ENCODE data around the gene MAPRE3.

Gene MAPRE3

DNA sequence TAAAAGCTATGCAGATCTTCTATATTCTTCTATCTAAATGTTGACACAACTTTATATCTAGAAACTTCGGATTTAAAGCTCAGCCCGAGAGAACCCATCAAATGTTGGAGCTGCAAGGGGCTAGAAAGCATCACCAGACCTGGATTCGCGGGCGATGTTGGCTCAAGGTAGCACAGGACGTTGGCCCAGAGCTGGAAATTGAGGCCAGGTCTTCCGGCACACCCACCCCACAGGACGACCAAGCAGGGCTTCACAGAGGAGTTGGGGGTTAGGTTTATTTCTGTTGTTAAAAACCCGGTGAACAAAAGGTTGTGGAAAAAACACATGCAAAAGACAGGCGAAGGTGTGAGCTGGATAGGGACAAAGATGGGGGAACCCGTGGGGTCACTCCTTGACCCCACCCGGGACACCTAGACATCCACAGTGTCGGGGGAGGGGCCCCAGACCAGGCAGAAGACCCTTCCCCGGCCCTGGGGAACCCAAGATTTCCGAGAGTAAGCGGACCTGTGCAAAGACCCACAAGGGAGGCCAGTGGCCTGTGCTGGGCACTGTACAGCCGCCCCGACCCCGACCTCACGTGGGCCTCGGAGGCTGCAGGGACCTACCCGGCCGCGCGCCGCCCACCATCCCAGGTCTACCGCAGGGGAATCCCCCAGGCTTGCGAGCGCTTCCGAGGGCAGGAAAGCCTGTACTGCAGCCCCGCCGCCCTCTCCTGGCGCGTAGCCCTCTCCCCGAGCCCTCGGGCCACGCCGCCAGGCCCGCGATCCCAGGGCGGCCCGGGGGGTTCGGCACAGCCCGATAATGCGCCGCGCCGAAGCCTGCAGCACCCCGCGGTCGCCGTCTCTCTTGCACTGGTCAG is 79.2 kb downstream of the MAPRE3 start:
- peak; percentile 87 for DNase-seq

DNA sequence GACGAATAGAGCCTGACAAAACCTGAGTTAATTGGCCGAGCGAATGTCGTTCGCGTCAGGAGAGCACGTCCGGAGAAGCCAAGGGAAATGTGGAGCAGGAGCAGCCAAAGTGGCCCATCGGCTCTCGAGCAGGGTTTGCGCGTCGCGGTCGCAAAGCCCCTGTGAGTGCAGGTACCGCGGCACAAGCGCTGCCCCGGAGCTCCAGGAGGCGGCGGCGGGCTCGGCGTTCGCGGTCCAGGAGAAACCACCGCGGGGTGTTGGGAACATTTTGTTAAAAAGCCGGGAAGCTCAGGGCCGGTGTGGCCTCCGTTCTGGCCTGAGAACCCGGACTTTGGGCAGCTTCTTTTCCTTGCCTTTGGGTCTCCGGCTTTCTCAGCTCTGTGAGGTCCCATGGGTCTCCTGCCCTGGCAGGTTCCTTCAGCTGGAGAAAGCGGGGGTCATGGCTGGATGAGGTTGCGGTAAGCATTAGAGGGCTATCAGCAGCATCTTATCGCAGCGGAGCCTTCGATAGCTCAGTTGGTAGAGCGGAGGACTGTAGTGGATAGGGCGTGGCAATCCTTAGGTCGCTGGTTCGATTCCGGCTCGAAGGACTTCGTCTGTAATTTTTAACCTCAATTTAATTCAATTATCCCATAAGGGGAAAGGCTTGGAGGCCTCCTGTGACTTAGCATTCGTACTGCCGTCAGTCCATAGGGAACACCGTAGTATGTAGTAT is 80.0 kb downstream of the MAPRE3 start:
- DNase-seq, result peak; percentile 100

DNA sequence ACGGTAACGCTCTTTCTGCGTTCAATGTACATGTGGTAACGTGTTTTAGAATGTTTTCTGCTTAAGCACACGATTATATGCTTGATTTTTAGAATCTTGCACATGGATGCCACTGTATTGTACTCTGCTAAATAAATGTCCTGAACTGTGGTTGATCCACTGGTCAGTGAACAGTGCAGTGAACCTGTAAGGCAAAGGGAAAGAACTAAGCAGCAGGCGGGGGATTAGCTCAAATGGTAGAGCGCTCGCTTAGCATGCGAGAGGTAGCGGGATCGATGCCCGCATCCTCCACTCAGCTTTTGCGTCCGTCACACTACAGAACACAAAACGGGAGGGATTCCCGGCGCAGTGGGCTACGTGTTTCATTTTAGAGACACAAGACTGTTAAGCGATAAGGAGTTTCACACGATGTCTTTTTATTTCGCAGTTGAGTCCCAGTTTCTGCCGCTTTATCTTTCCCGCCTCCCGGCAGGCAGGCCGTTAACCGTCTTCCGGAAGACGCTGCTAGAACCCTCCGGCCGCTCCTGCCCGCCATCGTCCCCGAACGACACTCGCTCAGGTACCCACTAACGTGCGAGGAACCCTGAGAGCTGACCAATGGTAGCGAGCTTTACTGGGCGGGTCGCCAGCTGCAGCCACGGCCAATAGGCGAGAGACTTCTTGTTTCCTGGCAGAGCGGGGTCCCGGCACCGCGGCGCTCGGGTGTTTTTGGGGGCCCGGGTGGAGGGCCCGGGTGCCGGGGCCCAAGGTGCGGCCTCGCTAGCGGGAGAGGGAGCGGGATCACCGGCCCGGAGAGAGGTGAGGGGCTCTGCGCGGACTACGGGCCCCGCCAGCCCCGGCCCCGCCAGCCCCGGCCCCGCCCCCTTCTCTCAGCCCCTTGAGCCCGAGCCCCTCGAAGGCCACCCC is 80.8 kb downstream of the MAPRE3 start, which contains the start of gene AGBL5:
Gene AGBL5 (plus strand): TSS at position 673 of the 906 bp plus-strand sequence. CDS start 1,291 bp downstream, outside the sequence.
- DNase-seq, result peak; percentile 99

DNA sequence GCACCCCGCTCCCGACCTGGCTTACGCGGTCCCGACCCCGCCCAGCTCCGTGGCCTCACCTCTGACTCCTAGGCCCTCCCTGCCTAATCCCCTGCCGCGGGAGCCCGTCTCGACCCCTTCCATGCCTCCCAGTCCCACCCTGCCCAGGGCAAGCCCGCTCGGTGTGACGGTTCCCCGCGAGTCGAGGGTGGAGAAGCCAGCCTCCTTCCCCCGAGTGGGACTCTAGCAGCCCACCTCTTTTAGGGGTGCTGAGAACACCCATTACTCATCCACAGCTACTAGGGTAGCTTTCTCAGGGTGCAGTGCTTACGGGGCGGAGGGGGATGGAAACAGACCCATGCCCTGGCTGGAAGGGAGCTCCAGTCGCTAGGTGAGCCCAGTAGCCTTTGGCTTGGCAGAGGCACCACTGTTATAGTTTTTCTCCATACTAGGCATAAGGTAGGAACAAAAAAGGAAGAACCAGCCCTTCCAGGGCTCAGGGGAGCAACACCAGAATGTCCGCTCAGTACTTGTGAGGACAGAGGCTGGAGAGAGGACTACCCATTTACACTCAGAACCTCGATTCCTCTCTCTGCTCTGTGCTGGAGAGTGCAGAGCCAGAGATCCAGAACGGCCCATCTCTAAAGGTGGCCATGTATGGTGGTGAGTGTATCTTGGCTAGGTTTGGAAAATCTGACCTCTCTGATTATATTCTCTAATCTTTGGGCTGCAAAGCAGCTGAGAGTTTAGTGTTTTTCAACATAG is 81.6 kb downstream of the MAPRE3 start:
- DNase-seq, result no peak

DNA sequence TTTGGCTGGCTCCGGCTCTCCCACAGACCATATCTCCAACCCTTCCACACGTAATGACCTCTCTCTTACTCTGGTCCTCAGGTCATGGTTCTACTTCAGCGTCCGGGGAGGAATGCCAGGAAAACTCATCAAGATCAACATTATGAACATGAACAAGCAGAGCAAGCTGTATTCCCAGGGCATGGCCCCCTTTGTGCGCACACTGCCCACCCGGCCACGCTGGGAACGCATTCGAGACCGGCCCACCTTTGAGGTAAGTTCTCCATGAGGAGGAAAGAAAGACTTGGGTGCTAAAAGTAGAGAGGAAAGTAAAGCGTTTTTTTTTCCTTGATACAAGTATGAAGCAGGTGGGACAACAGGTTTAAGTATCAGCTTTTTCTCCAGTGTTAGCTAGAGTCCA is 82.9 kb downstream of the MAPRE3 start:
- DNase-seq, result no peak

DNA sequence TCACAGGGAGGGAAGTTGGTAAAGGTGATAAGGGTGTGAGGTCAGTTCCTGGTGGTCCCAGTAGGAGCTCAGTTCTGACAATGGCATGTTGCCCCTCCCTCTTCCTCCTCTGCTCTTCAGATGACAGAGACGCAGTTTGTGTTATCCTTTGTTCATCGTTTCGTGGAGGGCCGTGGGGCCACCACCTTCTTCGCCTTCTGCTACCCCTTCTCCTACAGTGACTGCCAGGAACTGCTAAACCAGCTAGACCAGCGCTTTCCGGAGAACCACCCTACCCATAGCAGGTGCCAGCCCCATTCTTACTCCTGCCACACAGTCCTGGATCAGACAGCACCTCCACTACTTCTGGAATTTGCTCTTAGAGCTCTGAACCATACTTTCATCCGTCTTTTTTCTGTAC is 83.3 kb downstream of the MAPRE3 start:
- no peak for DNase-seq

DNA sequence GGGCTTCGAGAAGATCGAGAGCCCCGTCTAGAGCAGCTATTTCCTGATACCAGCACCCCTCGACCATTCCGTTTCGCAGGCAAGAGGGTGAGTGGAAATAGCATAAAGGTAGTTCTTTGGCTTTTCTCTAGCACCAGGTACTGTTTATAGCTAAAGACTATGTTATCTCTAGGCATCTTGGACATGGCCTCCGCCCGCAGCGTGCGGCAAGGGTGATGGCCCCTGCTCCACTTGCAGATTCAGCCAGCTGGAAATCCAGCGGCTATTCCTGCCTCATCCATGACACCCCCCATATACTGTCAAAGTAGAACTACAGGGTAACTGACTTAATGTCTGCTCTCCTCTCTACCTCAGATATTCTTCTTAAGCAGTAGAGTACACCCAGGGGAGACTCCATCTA is 84.3 kb downstream of the MAPRE3 start:
- DNase-seq, result no peak

DNA sequence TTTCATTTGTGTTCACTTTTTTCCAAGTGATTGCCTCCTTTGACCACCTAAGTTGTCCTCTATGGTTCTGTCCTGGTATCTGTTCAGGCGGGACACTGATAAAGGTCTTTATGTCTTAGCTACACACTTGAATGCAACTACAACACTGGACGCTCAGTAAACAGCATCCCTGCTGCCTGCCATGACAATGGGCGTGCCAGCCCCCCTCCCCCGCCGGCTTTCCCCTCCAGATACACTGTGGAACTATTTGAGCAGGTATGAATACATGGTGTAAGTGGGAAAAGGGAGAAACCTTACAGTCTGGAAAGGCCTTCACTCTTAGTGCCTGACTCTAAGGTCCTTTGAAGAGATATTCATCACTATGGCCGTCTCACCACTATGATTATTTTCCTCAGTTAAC is 86.7 kb downstream of the MAPRE3 start:
- DNase-seq, result no peak

DNA sequence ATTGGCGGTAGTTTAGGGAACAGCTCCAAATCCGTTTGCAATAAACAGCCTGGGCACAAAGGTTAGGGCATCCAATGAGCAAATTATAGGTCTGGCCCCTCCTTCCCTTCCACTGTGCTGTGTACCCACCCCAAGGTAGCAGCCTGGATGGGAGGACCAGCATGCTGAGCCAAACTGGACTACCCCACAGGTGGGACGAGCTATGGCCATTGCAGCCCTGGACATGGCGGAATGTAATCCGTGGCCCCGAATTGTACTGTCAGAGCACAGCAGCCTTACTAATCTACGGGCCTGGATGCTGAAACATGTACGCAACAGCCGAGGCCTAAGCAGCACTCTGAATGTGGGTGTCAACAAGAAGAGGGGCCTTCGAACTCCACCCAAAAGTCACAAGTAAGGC is 87.8 kb downstream of the MAPRE3 start:
- no peak for DNase-seq

DNA sequence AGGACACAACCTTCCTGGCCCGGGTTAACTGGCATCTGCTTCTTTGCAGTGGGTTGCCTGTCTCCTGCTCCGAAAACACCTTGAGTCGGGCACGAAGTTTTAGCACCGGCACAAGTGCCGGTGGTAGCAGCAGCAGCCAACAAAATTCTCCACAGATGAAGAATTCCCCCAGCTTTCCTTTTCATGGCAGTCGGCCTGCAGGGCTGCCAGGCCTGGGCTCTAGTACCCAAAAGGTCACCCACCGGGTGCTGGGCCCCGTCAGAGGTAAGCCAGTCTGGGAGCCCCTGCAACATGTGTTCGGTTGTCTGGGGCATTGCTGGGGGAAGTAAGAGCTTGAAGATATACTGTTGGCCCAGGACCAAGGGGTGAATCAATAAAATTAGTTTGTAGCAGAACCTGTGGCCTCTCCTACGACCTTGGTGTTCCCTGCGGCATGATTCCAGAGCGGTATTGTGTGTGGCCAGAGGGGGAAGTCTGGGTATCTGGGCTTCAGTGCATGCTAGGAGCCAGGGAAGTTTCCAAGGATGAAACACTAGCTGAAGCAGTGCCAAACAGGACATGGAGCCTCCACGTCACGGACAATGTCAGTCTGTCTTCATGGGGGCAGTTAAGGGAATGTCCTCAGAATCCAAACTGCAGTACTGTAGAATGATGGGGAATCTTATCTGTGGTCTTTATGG is 88.8 kb downstream of the MAPRE3 start:
- no peak for DNase-seq

DNA sequence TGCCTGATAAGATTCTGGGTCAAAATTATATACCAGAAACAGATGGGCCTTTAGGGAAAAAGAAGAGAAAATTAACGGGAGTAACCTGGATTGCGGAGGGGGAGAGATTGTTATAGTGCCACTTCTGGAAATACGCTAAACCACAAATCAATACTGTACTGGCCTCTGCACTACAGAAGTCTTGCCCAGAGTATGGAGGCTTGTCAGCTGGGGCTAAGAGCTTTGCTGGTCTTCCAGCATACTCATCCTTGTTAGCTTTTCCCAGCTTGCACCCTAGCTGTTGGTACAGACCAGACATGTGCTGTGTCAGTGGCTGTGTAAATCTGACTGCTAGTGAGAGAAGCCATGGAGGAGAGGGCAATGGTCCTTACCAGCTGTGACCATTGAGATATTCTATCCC is 89.9 kb downstream of the MAPRE3 start:
- no peak for DNase-seq

DNA sequence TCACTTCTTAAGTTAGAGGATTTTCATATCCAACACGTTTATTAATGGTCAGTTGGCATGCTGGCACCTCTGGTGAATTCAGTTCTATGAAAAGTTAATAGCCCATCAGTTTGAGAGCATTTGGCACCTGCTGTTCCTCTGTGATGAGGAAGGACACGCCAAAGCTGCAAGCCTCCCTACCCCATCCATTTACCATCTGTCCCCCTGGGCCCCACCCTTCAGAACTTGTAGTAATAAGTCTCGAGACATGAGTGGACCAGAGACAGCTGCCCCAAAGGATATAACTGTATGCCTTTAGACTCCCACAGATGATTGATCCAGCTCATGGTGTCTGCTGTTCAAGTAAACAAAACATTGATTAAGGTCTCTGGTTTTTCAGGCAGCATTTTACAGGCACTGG is 94.7 kb downstream of the MAPRE3 start:
- DNase-seq, result no peak

DNA sequence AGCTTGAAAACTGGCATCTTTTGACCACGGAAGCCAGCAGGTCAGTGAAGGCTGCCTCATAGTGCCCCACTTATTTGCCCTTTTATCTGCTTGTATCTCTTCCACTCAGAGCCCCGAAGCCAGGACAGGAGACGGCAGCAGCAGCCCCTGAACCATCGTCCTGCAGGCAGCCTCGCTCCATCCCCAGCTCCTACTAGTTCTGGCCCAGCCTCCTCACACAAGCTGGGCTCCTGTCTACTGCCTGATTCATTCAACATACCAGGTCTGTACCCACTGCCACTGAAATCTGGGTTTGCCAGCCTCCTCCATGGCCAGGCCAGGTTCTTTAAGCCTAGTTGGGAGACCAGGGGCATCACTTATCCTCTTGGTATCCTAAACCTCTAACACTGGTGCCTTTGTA is 96.9 kb downstream of the MAPRE3 start:
- DNase-seq, result no peak

DNA sequence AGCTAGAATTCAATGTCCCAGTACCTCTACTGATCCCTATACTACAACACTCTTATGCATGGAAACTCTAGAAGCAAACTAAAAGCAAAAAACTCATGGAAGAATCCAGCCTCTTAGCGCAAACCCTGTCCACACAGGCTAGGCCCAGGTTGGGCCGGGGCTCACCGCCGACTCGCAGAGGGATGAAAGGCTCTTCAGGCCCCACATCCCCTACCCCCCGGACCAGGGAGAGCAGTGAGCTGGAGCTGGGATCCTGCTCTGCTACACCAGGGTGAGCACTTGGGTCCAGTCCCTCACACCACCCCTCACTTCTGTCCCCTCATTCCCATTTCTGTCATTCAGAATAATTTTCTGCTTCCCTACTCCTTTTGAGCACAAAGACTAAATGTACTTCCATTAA is 99.0 kb downstream of the MAPRE3 start:
- no peak for DNase-seq

DNA sequence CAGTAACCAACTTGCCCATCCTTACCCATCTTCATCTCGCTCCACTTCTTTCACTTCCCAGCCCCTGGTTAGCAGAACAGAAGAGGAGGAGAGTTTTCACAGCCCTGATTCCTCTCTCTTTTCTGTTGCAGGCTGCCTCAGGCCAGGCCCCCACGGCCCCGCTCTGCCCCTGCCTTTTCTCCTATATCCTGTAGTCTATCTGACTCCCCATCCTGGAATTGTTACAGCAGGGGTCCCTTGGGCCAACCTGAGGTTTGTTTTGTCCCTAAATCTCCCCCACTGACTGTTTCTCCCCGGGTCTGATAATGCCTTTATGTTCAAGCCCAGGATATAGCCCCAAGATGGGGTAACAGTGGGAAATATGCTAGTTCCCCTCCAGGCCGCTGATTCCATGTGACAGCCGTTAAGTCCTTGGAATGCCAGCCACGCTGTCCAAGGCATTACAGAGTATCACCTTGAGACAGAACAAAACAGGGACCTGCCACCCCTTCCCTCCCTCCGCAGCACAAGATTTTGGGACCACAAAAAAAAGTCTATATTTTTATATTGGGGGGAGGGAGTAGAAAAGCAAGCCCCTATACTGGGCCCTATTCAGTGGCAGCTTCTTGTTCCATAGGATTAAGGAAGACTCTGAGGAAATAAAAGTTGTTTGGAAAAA is 99.7 kb downstream of the MAPRE3 start:
- DNase-seq, result no peak

DNA sequence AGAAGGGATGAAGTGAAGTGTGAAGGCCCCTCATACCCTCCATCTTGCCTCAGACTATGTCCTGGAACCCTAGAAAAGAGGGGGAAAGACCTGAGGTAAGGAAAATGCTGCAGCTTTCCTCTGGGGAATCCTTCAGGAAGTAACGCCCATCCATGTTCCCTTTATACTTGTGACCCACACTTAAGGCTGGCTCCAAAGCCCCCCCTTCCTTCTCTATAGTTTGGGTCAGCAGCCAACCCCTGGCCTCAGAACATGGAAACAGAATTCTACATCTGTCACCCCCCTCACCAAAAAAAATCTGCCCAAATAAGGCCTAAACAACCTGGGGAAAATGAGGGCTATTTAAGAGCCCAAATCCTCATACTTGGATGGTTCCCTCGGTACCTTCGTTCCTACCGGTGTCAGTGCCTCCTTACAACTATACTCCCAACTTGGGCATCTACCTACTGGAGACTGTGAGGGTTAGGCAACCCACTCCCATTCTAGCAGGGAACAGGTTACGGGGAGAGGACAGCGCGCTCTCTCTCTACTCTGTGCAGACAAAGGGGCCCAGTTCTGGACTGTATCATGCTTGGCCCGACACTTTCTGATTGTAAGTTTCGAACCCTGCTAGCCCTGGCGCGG is 100.3 kb downstream of the MAPRE3 start:
- DNase-seq, result no peak

DNA sequence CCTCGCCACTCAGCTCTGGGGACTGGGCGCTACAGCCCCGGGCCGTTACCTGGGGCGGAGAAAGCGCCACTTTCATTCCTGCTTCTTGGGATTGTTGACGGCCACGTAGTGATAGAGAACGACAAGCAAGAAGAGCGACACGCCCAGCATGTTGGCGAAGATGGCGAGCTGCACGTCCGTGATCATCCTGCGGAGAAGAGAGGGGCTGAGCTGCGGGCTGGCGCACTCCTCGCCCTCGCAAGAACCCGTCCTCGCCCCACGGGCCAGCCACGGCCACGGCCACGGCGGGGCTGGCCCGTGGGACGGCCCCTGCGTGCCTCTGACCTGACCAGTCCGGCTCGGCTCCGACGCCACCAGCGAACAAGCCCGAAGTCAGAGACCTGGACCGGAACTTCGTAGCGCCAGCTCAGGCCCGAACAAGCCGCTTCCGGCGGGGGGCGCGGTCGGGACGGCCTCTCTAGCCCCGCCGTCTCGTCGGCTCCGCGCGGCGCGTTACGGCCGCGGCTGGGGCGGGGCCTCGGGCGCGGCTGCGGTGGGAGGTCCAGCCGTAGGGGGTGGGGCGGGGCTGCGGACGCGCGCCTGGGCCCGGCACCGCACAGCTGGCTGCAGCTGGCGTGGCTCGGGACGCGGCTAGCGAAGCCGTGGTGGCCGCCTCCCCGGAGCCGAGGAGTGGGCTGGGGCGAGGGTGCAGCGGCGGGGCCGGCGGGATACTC is 101.0 kb downstream of the MAPRE3 start, which contains the start of gene OST4:
Gene OST4 (minus strand): TSS at position 378 of the 713 bp plus-strand sequence.
- DNase-seq, result peak; percentile 95

DNA sequence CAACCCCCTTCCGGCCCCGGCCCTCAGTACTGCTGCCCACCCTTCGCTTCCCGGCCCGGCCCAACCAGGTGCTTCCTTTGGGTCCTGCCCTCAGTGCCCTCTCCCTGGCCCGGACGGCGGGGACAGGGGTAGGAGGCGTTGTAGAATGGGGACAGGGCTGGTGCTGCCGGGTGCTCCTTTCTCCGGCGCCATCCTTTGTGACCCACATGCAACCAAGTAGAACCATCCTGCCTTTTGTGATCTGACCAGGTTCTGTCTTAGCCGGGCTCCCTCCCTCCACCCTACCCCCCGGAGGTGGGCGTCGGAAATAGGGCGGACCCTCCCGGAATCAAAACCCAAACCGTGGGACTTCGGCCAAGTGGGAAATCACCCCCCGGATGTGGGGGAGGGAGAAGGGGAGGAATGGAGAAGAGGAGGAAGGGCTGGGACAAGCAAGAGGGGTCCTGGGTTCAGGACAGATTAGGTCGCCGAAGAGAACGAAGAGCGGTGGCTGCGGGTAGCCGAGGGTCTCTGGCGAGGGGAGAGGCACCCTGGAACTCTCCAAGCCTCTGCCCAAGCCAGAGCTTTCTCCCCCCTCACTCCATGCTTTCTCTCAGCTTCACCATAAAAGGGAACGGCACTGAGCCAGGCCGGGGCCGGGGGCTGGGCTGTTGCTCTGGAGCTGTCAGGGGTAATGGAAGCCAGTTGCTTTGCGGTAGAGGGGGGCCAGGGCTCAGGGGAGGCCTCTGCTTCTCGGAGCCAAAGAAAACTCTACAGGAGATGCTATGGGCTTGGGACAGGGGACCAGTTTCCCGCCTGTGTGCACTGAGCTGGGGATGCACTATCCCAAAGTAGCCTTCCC is 101.8 kb downstream of the MAPRE3 start:
- DNase-seq, result peak; percentile 72

DNA sequence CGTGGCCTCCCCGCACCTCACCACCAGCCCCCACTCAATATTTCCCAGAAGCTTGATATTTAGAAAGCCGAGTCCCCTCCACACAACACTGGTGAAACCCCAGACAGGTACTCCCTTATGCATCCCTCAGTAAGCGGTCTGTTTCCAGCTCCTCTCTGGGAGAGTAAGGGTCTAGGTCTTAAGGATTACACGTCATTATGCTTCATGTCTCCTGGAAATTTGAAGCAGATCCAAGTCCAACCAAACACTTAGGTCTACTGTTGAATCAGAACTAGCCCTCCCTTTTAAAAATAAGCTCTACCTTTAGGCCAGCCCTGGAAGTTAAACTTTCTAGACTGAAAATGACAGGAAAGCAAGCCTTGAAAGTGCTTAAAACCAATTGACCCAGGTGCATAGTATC is 102.5 kb downstream of the MAPRE3 start:
- no peak for DNase-seq

Measured in activated CD8-positive, alpha-beta memory T cell treated with anti-CD3 and anti-CD28 coated beads for 24 hours (primary cell).